GM19438 (cell line): ENCODE results near the gene DPEP2.
"Not testable (repeated sequence)": the region's sequence is repeated elsewhere in the genome, so short reads cannot be mapped to it uniquely, and the experiment has no call there.

ENCODE experiments used
- ATAC-seq: cut with Tn5 transposase; IDR thresholded peaks from one replicate; pipeline ENCODE4 v1.9.1; 2021; ENCODE audit warnings: low read depth; ENCODE audit not compliant: unreplicated experiment

The DPEP2 gene

GRCh38 chr16:67998779-67999688 is at the start of gene DPEP2:
Gene DPEP2 (minus strand): TSS chr16:67999484. CDS start chr16:67993212, 6,272 bp downstream.
- not testable (repeated sequence) for ATAC-seq

- ATAC-seq = no peak
Observed at GRCh38 chr16:68047987-68048386, 48.7 kb upstream of the DPEP2 start.

- no peak for ATAC-seq
Observed at GRCh38 chr16:68046106-68046505, 46.8 kb upstream of the DPEP2 start.

- ATAC-seq = no peak
Observed at GRCh38 chr16:68041783-68042182, 42.5 kb upstream of the DPEP2 start.

- ATAC-seq = peak; percentile 64
Observed at GRCh38 chr16:68040506-68041288, 41.4 kb upstream of the DPEP2 start.

- ATAC-seq = no peak
Observed at GRCh38 chr16:68037841-68038597, 38.7 kb upstream of the DPEP2 start.

- no peak for ATAC-seq
Observed at GRCh38 chr16:68035227-68035626, 35.9 kb upstream of the DPEP2 start.

- ATAC-seq = no peak
Observed at GRCh38 chr16:68033101-68033500, 33.8 kb upstream of the DPEP2 start.

- no peak for ATAC-seq
Observed at GRCh38 chr16:68031951-68032350, 32.7 kb upstream of the DPEP2 start.

- not testable (repeated sequence) for ATAC-seq
Observed at GRCh38 chr16:68030108-68030507, 30.8 kb upstream of the DPEP2 start.

GRCh38 chr16:68028996-68029395 is 29.7 kb upstream of the DPEP2 start:
- ATAC-seq = no peak

- ATAC-seq = no peak
Observed at GRCh38 chr16:68022728-68023537, 23.6 kb upstream of the DPEP2 start, which contains the start of the genes DDX28 and DUS2. Gene DDX28 (minus strand): TSS chr16:68023232. CDS start chr16:68023202, 30 bp downstream. Gene DUS2 (plus strand): TSS chr16:68023284. CDS start chr16:68038024, 14,740 bp downstream.

GRCh38 chr16:68022278-68022727 is 23.0 kb upstream of the DPEP2 start:
- ATAC-seq = no peak

- no peak for ATAC-seq
Observed at GRCh38 chr16:68021490-68021889, 22.2 kb upstream of the DPEP2 start.

GRCh38 chr16:68019167-68019680 is 19.9 kb upstream of the DPEP2 start:
- no peak for ATAC-seq

- ATAC-seq = no peak
Observed at GRCh38 chr16:68015681-68016080, 16.4 kb upstream of the DPEP2 start, which contains the start of gene DPEP2NB. Gene DPEP2NB (minus strand): TSS chr16:68015911. CDS start chr16:68015770, 141 bp downstream.

GRCh38 chr16:68013440-68013839 is 14.2 kb upstream of the DPEP2 start:
- ATAC-seq = no peak

- not testable (repeated sequence) for ATAC-seq
Observed at GRCh38 chr16:68009872-68010271, 10.6 kb upstream of the DPEP2 start.

GRCh38 chr16:68009157-68009735 is 10.0 kb upstream of the DPEP2 start:
- no peak for ATAC-seq
